HK-2 (cell line): Measurements from ENCODE around the gene SLC9A1.
A peak's percentile ranks its signal among the peaks of the same experiment; 100 is the strongest.

ENCODE experiments used
- DNase-seq: peaks from one replicate; pipeline ENCODE4 v3.0.0-alpha.2; 2018; ENCODE audit not compliant: unreplicated experiment

SLC9A1 gene

DNA sequence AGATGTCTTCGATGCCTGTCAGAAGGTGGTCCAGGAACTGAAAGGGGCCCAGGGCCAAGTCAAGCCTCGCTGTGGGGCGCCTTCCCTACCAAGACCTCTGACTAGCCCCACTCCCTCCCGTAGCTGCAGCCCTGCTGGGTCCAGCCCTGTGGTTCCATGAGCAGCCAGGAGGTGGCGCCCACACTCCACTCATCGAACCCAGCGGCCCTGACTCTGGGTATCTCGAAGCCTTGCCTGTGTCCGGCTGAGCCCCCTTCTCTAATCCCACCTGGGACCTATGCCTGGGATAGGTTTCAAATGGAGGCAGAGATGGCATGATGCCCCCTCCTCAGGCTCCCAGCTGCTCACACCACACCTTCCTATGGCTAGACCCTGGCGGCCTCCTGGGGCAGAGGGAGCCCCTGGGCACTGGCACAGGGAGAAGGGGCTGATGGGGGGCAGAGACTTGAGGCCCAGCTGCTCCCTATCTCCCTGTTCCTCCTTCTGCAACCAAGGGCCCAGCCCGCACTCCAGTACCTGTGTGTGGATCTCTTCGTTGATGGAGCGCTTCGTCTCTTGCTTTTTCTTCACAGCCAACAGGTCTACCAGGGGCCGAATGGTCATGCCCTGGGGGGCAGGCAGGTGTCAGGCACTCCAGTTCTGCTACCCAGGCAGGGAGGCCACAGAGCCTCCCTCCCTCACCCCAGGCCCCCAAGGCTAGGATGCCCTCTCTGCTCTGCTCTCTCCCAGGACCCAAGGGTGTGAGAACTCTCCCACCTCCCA lies 52.0 kb downstream of the SLC9A1 start:
- peak; percentile 85 for DNase-seq

DNA sequence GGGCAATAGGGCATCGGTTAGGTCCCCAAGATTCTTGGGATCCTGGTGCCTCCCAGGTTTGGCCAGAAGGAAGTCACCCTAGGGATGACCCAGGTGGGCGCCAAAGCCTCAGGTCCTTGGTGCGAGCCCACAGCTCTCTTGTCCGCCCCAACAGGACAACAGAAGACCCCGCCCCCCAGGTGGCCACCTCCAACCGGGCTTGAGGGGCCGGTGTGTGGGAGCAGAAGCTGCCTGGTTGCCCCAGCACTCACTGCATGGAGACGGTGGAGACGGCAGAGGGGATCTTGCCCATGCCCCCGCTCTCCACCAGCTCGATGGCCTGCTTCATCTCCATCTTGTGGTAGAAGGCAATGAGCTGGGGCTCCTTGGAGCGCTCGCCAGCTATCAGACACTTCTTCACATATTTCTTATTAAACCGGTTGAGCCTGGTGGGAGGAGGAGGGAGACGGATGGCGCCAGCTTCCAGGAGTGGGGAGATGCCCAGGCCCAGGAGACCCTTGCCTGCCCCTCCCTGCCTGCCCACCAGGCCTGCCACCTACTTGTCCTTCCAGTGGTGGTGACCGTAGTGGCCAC lies 52.7 kb downstream of the SLC9A1 start:
- no peak for DNase-seq

DNA sequence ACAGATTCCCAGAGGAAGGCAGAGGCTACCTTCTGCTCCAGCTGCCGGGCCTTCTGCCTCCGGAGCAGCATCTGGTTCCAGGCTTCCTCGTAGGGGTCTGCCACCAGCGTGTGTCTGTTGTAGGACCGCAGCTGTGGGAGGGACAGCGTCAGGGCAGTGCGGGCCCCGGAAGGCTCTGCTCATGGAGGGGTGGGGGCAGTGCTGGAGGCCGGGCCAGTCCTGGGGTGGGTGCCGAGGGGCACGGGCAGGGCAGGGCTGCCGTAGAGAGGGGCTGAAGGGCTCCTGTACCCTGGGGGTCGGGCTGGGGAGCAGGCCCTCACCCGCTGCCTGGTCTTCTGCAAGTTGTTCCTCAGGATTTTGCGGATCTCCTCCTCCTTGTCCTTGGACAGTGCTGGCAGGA lies 53.2 kb downstream of the SLC9A1 start:
- DNase-seq = no peak

DNA sequence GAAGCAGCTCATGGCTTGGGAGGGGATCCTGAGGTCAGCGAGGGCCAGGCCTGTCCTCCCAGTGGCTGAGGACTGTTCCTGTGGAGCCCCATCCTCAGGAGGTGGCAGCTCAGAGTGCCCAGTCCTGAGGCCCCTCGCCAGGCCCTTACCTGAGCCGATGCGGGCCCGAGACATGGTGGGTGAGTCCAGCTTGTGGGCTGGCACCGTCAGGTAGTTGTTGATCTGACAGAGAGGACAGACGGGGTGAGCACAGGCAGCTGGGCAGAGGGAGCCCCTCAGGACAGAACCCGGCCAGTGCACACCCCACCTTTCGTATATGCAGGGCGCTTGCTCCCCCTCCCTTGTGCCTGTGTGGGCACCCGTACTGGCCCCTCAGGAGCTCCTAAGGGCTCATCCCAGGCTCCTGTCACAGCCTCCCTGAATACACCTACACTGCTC lies 53.9 kb downstream of the SLC9A1 start:
- no peak for DNase-seq

DNA sequence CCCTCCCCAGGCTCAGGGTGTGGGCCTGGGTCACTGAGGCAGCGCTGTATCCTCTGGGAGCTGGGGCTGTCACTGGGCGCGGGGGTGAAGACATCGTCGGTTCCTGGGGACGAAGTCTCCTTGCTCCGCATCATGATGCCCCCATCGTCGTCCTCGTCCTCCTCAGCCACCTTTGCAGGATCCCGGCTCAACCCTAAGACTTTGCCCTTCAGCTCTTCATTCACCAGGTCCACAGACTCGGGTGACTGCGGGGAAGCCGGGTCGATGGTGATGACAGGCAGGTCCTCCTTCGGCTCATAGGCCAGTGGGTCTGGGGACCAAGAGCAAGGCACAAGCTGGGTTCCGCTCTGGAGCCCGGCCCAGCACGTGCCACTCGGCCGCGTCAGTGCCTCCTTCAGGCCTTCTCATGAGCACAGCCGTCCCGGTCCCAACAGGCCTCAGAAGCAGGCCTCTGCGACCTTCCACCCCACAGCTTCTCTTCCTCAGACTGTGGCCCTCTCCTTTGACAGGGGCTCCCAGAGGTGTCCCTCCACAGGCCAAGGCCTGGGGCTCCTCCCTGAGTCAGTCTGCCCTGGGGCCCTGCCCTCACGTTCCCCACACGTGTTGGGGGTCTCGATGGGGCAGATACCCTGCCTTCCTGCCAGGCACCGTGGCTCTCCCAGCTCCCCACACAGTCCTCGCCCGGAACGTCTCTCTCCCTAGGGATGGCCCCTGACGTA lies 54.4 kb downstream of the SLC9A1 start:
- no peak for DNase-seq

DNA sequence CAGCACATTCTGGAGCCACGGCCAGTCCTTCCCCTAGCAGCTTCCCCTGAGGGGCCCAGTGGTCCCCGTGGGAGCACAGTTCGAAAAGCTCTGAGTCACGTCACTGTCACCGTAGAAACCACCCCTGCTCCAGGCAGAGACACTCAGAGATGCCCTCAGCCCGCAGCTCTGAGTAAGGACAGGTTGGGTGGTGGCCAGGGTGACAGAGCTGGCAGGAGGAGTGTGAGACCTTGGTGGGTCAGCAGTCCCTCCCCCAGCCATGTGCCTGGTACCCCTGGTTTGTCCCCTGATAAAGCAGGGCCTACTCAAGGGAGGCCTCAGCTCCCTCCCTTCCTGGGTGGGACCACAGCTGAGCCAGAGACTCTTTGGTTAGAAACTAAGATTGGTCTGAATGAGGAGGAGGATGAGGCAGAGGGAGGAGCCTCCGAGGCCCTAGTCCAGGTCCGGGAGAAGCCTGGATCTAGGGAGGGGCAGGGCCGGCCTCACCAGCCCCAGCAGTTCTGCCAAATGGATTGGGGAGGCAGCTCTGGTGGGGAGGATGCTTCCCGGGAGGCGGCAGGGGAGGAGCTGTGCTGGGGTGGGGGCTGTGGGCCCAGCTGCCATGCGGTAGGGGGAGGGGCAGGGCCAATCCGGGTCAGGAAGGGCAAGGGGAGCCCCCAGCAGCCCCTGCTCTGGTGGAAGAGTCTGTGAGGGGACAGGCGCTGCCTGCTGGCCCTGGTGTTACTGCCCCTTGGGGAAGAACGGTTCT lies 55.2 kb downstream of the SLC9A1 start:
- peak; percentile 78 for DNase-seq

DNA sequence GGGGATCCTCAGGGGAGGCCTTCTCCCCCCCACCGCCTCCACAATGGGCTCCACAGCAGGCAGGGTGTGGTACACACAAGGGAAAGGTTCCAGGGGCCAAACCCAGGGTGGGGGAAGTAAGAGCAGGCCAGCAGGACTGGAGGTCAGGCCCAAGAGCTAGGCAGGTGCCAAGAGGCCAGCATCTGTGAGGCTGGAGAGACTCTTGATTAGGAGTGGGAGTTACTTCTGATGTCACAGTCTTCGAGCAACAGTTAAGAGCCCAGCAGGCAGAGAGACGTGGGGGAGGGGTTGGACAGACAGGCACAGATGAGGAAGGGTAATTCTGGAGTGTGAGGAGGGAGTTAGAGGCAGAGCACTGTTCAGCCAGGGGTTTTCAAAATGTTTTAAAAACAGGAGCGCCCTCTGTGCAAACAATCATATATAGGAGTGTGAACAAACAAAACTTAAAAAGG lies 55.8 kb downstream of the SLC9A1 start:
- no peak for DNase-seq

DNA sequence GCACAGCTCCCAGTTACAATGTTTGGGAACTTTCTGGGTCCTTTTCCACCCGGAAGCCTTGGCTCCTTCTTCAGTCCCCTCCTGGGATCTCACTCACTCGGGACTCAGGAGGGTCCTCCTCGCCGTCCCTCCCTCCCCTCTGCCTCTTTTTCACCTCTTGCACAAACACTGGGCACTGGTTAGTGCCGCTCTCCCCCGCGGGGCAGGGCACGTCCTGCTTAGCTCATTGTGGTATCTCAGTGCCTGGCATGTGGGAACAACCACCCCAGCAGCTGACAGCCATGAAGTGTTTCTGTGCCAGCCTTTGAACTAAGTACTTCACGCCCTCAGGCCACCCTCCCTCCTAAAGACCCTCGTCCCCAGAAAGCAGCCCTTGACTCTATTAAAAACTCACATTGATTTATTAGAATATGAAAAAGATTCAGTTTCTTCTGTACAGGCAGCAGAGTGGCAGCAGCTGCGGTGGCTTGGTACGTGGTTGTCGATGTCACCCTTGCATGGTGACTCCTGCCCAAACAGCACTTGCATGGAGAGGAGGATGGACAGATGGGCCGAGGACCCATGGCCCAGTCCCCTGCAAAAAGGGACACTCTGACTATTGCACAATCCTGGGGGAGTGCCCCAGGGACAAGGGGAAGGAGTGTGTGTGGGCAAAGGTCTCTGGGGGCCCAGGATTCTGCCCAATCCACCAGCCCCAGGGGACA lies 56.3 kb downstream of the SLC9A1 start:
- no peak for DNase-seq

DNA sequence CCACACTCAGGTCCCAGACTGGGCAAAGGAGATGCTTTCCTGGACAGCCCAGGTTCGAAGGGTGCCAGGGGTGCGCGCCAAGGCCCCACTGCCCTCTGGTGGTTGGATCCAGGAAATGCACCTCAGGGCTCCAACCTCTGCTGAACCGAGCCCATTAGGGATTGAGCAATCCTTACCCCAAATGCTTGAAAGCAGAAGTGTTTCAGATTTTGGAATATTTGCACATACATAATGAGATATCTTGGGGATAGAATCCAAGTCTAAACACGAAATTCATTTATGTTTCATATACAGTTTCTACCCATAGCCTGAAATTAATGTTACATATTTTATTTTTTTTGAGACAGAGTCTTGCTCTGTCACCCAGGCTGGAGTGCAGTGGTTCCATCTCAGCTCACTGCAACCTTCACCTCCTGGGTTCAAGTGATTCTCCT lies 57.4 kb downstream of the SLC9A1 start:
- DNase-seq = peak; percentile 84

DNA sequence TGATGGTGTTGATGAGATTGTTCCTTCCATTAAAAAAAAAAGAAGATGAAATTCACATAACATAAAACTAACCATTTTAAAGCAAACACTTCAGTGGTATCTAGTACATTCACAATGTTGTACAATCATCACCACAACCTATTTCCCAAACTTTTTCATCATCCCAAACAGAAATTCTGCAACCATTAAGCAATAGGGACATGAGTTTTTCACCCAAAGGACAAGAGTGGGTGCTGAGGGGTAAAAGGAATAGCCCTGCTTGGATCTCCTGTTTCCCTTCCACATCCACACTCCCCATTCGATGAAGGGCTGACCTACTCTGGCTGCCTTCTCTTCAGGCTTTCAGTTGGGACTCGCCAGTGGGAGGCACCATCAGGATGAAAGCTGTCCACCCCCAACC lies 59.3 kb downstream of the SLC9A1 start:
- DNase-seq = no peak

DNA sequence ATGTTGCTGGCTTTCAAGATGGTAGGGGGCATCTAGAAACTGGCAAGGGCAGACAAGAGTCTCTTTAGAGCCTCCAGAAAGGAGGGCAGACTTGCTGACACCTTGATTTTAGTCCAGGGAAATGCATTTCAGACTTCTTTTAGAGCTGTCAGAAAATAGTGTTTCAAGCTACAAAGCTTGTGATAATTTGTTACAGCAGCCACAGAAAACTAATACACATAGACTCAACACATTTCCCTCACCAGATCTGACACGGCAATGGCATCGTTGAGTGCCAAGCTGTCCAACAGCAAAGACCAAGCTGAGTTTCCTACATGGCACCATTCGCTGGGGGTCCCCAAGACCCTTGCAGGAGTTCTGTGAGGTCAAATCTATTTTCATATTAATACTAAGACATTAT lies 62.0 kb downstream of the SLC9A1 start:
- no peak for DNase-seq

DNA sequence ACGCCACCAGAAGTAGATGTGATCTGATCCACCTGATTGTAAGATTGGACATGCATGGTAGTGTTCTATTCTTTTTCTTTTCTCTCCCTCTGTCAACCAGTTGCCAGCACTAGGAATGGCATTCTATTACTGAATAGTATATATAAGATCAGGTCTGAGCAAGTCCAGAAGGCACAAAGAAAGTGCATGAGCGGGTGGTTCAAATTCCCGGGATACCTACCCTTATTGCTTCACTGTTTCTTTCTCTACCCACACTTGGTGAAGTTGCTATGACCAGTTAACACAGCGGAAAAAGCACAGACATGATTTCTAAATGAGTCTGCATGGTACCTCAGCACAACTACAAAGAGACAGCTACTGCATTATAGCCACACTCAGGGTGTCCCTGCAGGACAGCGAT lies 64.0 kb downstream of the SLC9A1 start:
- DNase-seq = no peak

DNA sequence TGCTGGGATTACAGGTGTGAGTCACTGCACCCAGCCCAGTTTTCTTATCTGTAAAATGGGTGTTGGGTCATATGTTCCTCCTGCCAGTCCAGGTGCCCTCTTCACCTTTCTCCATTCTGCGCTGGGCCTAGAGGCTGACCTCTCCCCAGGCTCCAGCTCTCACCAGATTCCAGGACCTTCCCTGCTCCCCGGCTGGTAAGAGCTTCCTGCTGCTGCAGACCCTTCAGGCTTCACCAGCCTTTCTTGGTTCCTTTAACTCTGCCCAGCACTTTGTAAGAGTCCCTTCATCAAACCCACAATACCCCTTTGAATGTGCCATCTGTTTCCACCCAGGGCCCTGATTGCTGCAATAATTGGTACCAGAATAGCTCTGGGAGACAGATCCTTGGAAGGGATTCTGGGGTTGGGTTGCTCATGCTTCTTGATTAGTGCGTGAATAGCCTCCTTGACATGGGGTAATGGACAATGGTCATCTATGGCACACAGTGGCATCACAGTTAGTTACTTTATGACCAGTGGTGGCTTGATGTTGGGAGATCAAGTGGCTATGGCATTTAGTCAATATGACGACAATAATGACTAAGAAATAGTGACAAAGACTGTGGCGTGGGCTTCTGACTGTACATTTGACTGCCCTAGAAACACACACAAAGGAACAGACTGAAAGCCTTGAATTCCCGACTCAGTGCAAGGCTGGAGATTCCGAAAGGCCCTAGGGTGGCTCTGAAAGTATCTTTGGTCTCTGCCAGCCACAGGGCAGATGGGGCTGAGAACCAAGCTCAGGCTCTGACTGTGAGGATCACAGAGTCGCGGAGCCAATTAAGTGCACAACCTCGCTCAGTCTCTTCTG lies 67.3 kb downstream of the SLC9A1 start:
- no peak for DNase-seq

DNA sequence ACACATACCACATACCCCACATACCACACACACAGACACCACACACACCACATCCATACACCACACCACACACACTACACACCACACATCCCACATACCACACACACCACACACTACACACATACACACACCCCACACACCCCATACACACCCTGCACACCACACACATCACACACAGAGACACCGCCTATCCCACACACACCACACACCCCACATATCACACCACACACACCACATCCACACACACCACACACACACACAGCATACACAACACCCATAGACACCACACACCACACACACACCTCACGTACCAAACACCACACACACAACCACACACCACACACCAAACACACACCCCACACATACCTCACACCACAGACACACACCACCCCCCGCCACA lies 68.3 kb downstream of the SLC9A1 start:
- DNase-seq = no peak

DNA sequence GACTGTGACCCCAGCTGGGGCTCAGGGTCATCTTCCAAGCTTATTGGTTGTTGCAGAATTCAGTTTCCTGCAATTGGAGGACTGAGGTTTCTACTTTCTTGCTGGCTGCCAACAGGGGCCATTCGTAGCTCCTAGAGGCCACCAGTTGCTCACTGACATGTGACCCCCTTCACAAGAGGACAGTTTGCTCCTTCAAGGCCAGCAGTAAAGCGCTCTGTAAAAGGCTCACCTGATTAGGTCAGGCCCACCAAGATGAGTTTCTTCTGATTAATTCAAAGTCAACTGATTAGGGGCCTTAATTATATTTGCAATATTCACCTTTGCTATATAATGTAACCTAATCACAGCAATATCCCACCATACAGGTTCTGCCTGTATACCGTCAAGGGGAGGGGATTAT lies 68.9 kb downstream of the SLC9A1 start:
- DNase-seq = no peak

DNA sequence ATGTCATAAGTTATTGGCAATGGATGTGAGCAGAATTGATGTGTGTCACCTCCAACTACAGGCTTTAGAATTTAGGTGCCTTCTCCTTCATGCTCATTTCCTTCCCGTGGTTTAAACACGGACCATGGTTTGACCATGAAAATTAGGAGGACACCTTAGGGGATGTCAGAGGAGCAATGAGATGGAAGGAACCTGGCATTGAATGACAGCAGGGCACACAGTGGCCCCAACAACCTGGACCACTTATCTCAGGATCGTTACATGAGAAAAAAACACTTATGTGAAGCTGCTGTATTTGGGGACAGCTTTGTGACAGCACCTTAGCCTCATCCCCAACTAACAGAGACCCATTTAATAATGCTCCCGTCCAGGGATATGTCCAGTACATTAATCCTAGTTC lies 70.8 kb downstream of the SLC9A1 start:
- DNase-seq = no peak

DNA sequence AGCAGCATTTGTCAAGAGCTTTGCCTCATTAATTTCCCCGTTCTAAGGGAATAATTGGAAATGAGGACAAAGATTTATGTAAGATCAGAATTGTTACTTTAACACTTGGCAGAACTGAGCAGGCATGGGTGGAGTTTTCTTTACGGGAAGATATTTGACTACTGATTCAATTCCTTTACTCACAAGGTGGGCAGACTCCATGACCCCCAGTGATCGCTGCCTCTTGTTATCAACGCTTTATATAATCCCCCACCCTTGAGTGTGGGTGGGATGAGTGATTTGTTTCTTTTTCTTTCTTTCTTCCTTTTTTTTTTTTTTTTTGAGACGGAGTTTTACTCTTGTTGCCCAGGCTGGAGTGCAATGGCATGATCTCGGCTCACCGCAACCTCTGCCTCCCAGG lies 77.0 kb downstream of the SLC9A1 start:
- no peak for DNase-seq

DNA sequence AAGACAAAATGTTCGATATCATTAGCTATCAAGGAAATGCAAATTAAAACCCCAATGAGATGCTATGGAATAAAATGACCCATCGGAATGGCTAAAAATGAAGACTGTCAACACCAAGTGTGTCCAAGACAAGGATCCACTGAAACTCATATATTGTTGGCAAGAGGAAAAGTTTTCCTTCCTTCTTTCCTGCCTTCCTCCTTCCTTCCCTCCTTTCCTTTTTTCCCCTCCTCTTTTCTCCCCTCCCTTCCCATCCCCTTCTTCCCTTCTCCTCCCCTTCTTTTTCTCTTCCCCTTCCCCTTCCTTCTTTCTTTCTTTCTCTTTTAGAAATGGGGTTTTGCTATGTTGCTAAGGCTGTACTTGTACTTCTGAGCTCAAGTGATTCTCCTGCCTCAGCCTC lies 78.1 kb downstream of the SLC9A1 start:
- DNase-seq = no peak

DNA sequence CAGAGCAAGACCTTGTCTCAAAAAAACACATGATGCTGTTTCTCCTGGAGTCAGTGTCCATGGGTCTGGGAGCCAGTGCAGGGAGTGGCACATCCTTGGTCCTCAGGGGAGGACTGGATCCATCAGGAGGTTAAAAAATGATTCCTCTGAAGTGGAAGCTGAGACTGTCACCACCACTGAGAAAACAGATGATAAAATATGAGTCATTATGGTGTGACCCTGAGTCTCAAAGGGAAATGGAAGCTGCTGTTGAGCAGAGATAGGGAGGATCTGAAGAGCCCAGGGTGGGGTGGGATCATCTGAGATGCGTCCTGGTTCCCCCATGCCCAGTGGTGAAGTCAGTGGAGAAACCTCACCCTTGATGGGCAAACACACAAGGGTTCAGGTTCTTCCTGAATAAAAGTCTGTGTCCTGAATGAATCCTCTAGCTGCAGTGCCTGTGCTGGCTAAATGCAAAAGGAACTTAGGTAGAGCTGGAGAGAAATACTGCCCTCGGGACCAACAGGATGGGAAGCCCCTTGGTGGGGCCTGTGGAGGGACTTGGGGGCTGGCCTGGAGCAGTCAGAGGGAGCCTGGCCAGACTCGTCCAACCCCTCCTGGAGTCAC lies 80.6 kb downstream of the SLC9A1 start:
- no peak for DNase-seq

DNA sequence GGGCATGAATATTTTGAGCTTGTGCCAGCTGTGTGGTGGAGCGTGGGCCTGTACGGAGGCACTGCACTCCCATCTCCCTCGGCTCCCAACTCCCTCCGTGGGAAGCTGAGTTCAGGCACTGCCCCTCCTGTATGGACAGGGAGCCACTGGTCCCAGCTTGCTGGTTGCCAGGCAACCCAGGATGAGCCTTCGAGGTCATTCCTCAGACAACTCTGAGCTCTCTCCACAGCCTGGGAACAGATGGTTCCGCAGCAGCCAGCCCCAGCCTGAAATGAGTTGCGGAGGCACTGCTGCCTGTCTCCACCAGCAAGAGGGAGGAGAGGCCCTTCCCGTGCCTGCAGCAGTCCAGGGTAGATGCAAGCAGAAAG lies 83.9 kb downstream of the SLC9A1 start:
- no peak for DNase-seq
